DMS153 treated with DMSO at 0.1 percent for 48 hours (cell line): ENCODE data around the gene ZMIZ1.
A peak's percentile ranks its signal among the peaks of the same experiment; 100 is the strongest.

Experiments used
- DNase-seq: peaks from one replicate; lab custom pipeline; 2025; ENCODE audit not compliant: unreplicated experiment; lab: John Stamatoyannopoulos, UW

ZMIZ1 gene

GRCh38 chr10:79079054-79079397 lies 10.3 kb downstream of the ZMIZ1 start:
- no peak for DNase-seq

DNA sequence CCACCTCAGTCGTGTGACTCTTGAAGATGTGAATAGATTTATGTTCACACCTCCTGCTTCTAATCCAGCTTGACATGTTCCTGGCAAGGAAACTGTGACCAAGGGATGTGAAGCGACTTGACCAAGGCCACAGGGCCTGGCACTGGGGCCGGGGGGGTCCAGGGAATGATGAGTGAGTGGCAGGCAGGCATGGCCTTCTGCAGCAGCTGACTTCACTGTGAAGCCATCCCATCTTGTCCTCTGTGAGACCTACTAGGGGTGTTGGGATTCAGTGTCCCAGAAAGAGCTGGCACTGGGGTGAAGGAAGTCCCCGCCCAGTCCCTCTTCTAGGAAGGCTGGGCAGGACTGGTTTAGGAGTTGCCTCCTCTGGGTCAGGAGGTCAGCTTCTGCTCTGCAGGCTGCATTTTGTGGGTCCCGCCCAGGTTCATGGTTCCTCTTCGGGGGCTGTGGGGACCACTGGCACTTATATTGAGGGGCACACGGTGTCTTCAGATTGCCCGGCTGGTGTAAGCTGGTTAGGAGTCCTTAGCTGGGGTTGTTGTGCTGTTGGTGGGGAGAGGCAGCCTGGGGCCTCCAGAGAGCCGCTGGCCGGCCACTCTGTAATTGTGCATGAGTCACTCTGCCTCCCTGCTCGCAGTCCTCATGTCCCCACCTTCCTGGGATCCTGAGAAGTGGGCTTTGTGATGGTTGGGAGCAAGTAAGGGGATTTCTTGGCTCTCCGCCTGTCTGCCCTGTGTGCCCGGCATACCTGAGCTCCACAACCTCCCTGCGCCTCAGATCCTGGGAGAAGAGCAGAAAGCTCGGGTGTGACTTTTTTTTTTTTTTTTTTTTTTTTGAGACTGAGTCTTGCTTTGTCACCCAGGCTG lies 11.0 kb downstream of the ZMIZ1 start:
- DNase-seq, result no peak

GRCh38 chr10:79081353-79082034 lies 12.7 kb downstream of the ZMIZ1 start:
- no peak for DNase-seq

GRCh38 chr10:79082035-79082373 lies 13.2 kb downstream of the ZMIZ1 start:
- no peak for DNase-seq

GRCh38 chr10:79082631-79083596 lies 14.1 kb downstream of the ZMIZ1 start:
- DNase-seq, result no peak

DNA sequence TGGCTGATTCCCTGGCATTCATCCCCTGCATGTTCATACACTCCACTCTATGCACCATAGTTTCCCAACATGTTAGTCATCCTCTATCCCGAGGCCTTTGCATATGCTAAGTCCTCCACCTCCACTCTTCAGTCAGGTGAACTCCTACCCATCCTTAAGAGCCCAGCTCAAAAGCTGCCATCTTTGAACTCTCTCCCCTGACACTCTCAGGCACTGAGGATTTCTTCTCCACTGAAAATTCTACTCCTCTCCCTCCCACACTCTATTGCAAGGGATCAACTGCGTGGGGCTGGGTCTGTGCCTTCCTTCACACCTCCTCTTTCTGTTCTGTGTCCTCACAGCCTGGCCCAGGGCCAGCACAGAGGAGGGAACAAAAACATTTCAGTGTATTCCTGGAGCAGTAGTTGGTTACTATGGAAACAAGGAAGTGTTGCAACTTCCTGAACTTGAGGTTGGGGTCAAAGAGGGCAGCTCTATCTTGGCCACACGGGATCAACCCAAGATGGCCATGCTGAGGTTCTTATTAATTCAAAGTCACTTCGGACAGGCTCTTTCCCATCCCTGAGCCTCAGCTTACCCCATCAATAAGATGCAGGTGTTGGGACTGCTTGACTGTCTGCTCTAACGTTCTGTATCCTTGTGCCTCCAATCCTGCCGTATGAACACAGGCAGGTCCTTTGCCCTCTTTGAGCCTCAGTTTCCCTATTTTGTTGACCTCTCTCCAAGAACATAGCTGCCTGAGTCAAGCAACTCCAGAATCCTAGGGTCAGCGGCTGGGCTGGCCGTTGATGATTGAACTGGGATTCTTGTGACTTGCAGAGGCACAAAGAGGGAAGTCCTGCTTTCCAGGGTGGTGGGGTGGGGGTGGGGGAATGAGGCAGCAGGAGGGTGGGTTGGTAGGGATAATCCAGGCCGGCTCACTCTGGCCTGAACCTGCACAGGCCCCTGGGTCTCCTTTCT lies 15.5 kb downstream of the ZMIZ1 start:
- peak; percentile 16 for DNase-seq

DNA sequence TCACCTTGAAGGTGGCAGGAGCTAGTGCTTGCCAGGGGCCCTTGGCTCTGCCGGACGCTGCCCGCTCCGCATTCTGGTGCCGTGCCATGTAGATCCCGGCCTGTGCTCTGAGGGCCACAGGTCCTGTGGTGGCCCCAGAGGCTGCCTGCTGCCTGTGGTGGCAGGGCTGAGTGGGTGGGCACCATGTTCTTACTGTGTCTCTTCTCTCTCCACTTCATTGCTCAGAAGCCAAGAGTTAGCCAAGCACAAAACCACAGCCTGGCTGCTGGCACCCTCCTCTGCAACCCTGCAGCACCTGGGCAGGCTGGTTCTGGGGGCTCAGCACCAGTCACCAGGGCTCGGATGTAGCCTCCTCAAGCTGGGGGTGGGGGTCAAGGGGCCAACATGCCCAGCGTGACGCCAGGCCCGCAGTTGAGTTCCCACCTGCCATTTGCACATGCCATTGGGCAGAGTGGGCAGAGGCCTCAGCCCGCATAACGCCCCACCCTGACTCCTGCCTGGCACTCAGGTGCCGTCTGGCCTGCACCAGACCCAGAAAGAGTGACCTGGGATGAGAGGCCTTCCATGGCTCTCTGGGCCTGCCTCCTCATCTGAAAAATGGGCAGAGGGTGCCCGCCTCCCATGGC lies 16.3 kb downstream of the ZMIZ1 start:
- DNase-seq, result no peak

DNA sequence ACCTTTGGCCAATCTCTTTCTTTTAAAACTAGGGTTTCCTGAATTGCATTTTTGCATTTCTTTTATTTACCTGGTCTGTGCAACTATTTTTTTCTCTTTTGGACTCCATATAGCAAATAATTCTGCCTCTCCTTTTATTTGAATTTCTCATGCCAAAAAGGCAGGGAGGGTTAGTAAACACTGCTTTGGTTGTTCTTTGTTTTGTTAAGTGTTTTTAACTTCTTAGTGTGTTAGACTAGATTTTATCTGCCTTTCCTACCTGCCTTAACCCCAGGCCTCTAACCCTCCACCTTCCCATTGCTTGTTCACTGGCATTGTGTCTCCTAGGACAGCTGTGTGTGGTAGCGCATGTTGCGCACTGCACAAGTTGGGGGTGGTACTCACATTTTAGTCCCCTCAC lies 18.1 kb downstream of the ZMIZ1 start:
- no peak for DNase-seq

DNA sequence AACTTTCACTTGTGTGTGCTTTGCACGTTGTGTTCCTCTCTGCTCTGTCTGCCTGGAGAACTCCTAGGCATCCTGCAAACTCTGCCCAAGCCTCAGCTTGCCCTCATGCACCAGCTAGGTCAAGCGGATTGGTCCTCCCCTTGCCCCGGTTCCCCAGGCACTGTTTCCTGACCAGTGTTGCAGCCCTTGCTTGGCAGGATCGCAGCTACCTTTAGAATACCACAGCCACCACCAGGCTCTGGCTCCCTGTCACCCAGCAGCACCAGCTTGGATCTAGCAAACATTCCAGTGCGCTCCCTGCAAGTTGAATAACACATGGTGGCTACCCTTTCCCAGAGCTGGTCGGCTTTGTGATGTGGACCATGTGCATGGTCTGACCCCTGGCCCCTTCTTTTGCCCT lies 19.0 kb downstream of the ZMIZ1 start:
- no peak for DNase-seq

DNA sequence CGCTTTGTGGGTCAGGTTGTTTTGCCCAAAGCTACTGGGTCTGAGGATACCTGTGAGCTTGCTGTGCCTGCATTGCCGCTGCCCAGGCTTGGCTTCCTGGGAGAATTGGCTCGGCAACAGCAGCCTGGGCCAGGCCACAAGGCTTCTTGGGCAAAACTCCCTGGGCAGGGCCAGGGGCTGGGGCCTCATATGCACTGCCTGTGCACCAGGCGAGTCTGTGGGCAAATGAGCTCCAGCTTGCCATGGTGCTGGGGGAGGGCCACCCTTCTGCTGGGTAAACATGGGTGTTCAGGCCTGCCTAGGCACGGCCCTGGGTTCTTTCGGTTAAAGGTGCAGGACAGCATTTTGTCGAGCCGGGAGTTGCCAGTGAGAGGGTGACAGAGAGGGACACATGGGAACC lies 19.4 kb downstream of the ZMIZ1 start:
- DNase-seq, result no peak

DNA sequence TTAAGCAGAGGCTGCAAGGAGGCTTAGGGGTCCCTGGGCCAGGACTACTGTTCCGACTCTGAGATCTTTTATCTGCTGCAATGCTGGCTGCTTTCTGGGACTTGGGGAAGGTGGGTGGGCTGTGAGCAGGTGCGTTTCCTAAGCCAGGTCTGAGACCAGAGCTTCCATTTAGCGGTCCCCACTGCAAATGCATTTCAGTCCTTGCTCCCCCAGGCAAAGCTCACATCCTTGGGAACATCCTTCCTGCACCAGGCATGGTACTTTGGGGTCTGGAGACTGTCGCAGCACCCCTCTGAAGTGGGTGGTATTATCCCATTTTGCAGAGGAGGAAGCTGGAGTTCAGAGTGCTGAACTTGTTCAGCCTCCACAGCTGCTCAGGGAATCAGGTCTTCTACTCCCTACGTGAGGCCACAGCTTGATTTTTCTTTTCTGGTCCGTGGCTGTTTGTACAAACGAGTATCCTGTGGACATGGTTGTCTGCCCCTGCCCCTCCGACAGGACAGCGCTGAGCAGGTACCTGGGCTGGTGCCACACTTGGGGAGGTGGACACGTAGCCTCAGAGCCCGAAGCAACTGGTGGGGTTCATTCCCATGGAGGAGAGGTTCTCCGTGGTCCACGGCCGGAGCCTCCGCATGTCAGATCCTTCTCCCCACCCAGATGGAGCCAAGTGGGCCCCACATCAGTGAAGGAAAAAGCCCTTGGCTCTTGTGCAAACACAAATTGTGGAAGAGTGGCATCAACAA lies 20.0 kb downstream of the ZMIZ1 start:
- no peak for DNase-seq

DNA sequence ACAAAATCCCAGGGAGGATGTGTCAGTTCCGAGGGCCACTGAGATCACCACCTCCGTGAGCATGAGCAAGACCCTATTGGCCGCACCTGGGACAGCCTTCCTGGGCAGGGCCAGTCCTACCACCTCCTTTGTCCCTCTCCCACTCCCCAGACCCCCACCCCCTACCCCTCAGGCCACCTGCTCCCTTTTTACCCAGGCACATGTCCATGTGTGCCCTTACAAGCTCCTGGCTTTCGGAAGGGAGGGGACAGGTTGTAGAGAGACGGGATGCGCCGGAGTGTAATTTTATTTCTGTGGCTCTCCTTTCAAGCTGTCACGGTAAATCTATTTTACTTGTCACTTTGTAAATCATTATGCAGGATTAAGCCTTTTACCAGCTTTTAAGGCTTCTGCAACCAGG lies 20.9 kb downstream of the ZMIZ1 start:
- no peak for DNase-seq

DNA sequence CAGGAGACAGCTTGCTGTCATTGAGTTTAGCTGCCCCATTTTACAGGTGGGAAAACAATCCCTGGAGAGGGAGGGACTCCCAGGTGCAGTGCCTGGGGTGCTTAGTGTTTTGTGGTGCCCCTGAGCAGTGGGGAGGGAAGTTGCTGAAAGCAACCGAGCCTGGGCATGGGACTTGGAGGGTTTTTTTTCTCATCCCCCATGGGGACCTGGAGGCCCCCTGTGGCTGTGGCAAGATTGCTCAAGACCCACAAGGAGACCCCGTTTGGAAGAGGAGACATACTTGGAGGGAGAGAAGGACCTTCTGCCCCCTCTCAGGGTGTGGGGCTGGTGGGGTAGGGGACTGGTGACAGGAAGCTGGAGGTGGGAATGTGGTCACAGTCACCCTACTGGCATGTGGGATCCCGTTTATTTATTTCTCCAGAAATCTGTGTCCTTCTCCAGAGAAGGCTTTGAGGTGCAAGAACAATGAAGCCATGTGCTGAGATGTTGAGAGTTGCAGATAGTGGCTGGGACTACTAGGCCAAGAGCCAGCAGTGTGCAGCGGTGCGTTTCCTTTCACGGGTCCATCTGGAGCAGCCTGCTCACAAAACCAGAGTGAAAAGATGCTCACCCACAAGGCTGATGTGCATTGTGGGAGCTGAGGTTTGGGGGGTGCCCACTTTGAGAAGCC lies 21.5 kb downstream of the ZMIZ1 start:
- no peak for DNase-seq

DNA sequence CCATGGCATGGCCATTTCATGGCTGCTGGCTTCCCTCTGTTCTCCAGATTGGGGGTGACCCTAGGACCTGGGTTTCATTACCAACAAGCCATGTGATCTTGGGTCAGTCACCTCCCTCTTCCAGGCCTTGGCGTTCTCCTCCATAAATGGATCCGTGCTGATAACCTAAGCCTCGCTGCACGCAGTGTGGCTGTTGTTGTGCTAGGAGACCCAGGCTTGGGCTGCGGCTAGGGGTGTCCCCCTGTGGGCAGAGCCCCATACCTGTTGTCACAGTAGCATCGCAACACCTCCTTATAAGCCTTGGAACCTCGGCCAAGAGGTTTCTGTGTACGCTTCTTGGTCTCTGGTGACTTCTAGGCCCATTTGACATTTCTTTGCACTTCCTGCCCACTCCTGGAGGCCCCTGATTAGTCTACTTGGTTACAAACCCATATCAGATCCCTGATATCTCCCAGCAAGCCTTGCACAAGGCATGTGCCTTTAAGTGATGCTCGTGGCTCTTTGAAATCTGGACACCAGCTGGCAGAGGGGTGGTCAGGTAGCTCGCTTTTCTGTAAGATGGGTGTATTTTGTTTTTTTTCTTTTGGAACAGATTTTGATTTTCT lies 23.6 kb downstream of the ZMIZ1 start:
- DNase-seq, result no peak

DNA sequence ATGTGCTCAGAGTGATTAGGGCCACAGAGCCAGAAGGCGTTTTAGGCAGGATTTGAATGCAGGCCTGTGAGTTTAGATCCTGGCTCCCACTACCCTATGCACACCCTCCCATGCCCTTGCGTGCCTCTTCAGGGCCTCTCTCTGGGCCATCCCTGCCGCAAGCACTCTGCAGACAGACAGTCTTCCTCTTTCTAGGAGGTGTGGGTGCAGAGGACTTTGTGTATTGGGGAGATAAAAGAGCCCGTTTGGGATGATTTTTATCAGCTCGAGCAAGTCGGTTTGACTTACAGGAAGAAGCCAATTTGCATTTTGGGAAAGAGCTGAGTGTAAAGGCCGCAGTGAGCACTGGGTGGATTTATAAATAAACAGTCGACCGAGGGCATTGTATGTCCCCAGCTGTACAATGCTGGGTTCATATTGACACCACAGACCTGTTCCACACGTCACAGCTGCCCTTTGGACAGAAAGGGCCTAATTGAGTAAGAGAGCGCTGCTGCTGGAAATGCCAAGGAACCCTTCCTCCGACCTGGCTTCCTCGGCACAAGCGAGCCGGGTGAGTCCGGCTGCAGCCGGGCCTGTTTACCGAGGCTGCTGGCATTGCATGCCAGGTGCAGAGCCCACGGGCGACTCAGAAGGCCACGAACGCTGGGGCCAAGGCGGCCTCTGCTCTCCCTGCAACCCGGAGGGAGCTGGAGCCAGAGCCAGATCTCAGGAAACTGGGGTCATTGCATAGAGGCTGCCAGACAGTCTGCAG lies 25.1 kb downstream of the ZMIZ1 start:
- DNase-seq, result peak; percentile 47

GRCh38 chr10:79094412-79095175 lies 25.8 kb downstream of the ZMIZ1 start:
- DNase-seq, result no peak

DNA sequence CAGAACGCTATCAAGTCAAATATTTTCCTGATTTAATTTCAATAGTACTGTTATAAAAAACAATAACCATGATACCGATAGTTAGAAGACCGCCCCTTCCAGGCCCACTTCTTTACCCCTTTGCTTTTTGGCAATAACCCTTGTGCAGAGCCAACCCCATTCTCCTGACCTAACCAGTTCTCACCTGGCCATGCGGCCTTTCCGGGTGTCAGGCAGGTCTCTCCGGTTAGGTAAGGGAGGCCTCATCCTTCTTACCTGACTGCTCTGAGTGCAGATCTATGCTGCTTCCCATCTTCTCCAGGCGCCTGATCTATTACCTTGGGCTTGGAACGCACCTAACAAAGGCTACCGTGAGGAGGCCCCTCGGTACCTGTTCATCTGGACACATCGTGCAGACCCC lies 26.6 kb downstream of the ZMIZ1 start:
- DNase-seq, result no peak
